ENCODE data around the gene PATE1.

DNA sequence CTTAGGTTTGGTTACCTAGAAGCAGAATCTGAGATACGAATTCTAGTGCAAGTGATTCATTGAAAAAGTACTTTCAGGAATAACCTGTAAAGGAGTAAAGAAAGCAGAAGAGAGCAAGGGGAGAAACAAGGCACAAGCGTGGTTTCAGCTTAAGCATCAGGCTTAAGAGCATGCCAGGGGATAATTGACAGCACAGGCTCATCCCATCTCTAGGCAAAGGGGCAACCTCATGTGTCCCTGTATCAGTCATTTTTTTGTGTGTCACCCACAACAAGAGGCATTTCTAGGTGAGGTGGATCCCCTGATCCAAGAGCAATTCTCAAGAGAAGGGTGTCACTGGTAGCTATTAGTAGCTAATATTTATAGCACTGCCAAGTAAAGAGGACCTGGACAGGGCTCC is 24.5 kb downstream of the PATE1 start:
- TF ChIP-seq, protein P1, sequence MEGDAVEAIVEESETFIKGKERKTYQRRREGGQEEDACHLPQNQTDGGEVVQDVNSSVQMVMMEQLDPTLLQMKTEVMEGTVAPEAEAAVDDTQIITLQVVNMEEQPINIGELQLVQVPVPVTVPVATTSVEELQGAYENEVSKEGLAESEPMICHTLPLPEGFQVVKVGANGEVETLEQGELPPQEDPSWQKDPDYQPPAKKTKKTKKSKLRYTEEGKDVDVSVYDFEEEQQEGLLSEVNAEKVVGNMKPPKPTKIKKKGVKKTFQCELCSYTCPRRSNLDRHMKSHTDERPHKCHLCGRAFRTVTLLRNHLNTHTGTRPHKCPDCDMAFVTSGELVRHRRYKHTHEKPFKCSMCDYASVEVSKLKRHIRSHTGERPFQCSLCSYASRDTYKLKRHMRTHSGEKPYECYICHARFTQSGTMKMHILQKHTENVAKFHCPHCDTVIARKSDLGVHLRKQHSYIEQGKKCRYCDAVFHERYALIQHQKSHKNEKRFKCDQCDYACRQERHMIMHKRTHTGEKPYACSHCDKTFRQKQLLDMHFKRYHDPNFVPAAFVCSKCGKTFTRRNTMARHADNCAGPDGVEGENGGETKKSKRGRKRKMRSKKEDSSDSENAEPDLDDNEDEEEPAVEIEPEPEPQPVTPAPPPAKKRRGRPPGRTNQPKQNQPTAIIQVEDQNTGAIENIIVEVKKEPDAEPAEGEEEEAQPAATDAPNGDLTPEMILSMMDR (IDR thresholded peaks at IDR 0.05): no peak
- TF ChIP-seq EP300 (IDR thresholded peaks at IDR 0.05): no peak
